Neuron (in vitro differentiated cells): Measurements from ENCODE around the gene SELENOT.

ENCODE experiments used
- H2AFZ ChIP-seq: one replicate; pipeline ENCODE4 v1.6.1; 2013; ENCODE audit warnings: low read depth, mild to moderate bottlenecking, inconsistent platforms, low read length, moderate library complexity
- H3K27me3 ChIP-seq: one replicate; pipeline ENCODE4 v1.6.1; 2013; ENCODE audit warnings: low read length; ENCODE audit not compliant: insufficient read depth
- H3K36me3 ChIP-seq: one replicate; pipeline ENCODE4 v1.6.1; 2013; ENCODE audit warnings: low read length; ENCODE audit not compliant: insufficient read depth
- H3K4me1 ChIP-seq: one replicate; pipeline ENCODE4 v1.6.1; 2013; ENCODE audit warnings: low read length; ENCODE audit not compliant: insufficient read depth
- H3K4me3 ChIP-seq: 2 replicates; pipeline ENCODE4 v1.5.1; 2013; ENCODE audit warnings: mild to moderate bottlenecking, low read length, moderate library complexity
- H3K9me3 ChIP-seq: one replicate; pipeline ENCODE4 v1.6.1; 2013; ENCODE audit warnings: low read length

The SELENOT gene

DNA sequence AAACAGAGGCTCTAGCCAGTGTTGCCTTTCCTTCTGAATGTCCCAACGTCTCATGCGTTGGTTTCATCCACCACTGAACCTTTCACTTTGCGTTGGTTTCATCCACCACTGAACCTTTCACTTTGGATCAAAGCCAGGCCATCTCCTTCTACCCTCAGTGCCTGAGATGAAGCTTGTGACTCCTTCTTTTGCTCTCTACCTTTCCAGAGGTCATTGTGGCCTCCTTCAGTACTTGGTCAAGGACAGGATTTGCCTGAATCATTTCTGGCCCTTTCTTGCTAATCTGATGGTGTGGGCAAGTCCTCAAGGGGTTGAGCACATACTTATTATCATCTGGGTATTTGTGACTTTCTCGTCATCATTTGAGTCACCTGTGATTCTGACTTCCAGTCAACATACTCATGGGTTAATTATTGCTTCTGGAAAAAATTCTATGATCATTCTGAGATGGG is 50.0 kb downstream of the SELENOT start:
- Histone ChIP-seq H3K9me3 (no peaks in the 10 kb centered on the region), H3K27me3 (no peaks in the 10 kb centered on the region), H2AFZ (no peak overlapping the region), H3K36me3 (no peaks in the 10 kb centered on the region), H3K4me3 (no peak overlapping the region), H3K4me1 (no peaks in the 10 kb centered on the region)

DNA sequence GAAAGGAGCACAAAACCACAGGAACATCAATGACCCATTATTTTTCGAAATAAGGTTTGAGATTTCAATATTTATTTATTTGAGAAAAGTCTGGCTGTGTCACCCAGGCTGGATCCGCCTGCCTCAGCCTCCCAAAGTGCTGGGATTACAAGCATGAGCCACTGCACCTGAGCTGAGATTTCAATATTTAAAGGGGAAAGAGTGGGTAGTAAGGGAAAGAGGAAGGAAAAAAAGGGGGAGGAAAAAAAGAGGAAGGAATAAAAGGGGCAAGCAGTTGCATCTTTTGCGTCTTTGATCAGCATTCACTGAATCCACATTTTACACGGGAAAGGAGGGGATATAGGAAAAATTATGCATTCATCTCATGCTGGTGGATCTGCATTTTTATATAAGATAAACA is 53.2 kb downstream of the SELENOT start:
- H3K27me3 ChIP-seq = no peaks in the 10 kb centered on the region
- H3K9me3 ChIP-seq = no peaks in the 10 kb centered on the region
- H3K36me3 ChIP-seq = no peaks in the 10 kb centered on the region
- no peak overlapping the region for H2AFZ ChIP-seq
- H3K4me1 ChIP-seq = no peaks in the 10 kb centered on the region
- H3K4me3 ChIP-seq = no peak overlapping the region

DNA sequence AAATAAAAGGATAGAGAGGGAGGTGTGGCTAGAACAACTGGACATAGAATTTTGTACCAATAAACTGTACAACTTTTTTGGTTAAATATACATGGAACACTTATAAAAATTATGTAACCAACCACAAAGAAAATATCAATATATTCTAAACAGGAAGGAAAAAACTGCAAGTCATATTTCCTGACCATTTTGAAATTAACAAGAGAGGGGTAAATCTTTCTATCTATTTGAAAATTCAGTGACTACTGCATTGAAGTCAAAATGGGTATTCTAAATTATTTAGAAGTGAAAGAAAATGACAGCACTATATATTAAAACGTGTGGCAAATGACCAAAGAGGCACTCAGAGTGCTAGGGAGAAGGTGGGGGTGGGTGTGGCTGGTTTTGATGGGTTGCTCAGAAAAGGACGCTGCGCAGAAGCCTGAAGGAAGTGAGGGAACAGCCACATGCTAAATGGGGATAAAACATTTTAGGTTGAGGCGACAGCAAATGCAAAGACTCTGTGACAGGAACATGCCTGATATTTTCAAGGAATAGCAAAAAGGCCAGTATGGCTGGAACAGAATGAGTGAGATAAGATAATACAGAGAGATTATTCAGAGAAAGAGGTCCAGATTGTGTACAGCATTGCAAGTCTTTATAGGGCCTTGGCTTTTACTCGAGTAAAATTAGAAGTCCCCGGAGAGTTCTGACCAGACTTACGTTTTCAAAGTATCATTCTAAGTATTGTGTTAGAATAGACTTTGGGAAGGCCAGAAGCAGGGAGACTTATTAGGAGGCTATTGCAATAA is 59.5 kb downstream of the SELENOT start:
- Histone ChIP-seq H3K4me3 (no peak overlapping the region), H3K4me1 (no peaks in the 10 kb centered on the region), H3K36me3 (no peaks in the 10 kb centered on the region), H2AFZ (no peak overlapping the region), H3K27me3 (no peaks in the 10 kb centered on the region), H3K9me3 (no peaks in the 10 kb centered on the region)

DNA sequence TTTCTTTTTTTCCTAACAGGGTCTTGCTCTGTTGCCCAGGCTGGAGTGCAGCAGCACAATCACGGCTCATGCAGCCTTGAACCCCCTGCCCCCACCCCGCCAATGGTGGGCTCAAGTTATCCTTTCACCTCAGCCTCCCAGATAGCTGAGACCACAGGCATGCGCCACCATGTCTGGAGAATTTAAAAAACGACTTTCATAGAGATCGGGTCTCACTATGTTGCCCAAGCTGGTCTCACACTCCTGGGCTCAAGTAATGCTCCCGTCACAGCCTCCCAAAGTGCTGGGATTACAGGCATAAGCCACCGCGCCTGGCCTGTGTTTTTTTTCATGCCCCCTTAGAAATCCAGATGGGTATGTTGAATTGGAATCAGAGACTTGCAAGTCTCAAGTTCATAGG is 60.3 kb downstream of the SELENOT start:
- Histone ChIP-seq H3K4me3 (no peak overlapping the region), H3K27me3 (no peaks in the 10 kb centered on the region), H3K36me3 (no peaks in the 10 kb centered on the region), H3K4me1 (no peaks in the 10 kb centered on the region), H2AFZ (no peak overlapping the region), H3K9me3 (no peaks in the 10 kb centered on the region)

DNA sequence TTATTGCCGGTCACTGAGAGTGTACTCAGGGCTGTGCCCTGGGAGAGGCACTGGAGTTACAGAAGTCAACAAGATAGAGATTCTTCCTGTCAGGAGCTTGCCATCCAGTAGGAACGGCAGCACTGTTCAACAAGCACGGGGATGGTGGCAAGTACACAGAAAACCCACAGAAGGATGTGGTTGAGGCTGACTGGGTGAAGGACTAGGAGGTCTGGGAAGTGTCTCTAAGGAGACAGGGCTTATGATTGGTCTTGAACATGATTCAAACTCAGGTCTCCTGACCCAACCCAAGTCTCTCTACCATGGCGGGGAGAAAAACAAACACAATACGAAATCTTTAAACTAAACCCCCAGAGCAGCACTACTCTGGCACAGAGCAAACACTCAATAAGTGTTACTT is 63.0 kb downstream of the SELENOT start:
- no peak overlapping the region for H3K4me3 ChIP-seq
- no peaks in the 10 kb centered on the region for H3K9me3 ChIP-seq
- H3K4me1 ChIP-seq = no peaks in the 10 kb centered on the region
- H3K36me3 ChIP-seq = no peaks in the 10 kb centered on the region
- H2AFZ ChIP-seq = no peak overlapping the region
- H3K27me3 ChIP-seq = no peaks in the 10 kb centered on the region

DNA sequence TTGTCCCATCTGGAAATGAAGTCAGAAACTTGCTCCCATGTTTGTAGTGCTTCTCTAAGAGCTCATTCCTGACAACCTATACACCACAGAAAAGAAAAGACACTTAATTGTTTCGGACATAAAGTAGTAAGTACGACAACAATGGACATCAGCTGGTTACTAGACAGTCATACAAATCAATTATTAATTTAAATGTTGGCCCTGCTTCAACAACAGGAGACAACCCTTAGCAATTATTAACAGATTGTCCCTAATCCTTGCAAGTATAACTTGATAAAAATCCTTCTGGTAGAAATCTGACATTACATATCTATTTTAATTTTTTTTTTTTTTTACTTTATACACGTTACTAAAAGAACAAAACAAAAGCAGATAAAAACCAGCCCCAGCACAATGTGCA is 70.8 kb downstream of the SELENOT start:
- no peak overlapping the region for H2AFZ ChIP-seq
- no peaks in the 10 kb centered on the region for H3K9me3 ChIP-seq
- no peak overlapping the region for H3K4me3 ChIP-seq
- no peaks in the 10 kb centered on the region for H3K36me3 ChIP-seq
- H3K27me3 ChIP-seq = no peaks in the 10 kb centered on the region
- H3K4me1 ChIP-seq = no peaks in the 10 kb centered on the region

DNA sequence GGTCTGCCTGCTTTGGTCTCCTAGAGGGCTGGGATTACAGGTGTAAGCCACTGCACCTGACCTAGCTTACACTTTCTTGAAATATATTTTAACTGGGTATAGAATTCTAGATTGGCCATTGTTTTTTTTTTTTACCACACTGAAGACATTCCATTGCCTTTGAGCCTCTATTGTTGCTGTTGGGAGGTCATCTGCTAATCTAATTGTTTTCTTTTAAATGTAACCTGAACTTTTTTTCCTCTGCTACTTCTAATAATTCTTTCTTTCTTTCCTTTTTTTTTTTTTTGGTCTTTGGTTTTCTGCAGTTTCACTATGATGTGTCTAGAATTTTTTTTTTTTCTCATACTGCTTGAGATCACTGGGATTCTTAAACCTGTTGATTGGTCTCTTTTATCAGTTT is 72.5 kb downstream of the SELENOT start:
- no peaks in the 10 kb centered on the region for H3K27me3 ChIP-seq

More for the DNA sequence above, 72.5 kb downstream of the SELENOT start:
- Histone ChIP-seq H3K36me3 (no peaks in the 10 kb centered on the region), H3K4me1 (no peaks in the 10 kb centered on the region), H3K9me3 (no peaks in the 10 kb centered on the region), H3K4me3 (no peak overlapping the region), H2AFZ (no peak overlapping the region)
